ENCODE data around the gene HSD3B7. TPM values are rescaled to one million over a fixed set of nuclear protein-coding genes. Genes with fewer than 3 reads are reported as not detected.

HSD3B7 gene
- total RNA-seq, 2 experiments from 2014 or later = 2.4 to 3.3 TPM

DNA sequence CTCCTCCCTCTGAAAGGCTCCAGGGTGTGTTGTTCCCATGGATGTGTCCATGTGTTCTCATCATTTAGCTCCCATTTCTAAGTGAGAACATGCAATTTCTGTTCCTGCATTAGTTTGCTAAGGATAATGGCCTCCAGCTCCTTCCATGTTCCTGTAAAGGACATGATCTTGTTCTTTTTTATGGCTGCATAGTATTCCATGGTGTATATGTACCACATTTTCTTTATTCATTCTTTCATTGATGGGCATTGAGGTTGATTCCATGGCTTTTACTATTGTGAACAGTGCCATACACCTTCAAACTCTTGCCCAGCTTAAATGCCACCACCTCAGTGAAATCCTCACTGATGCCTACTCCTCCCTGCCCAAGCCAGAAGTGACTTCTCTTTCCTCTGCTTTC is 40.7 kb upstream of the HSD3B7 start:
- no peaks in the 10 kb centered on the region for H4K20me1 ChIP-seq (ENCODE audit: insufficient read depth, low read length)
- H3K9me3 ChIP-seq (ENCODE audit: low read length) = no peaks in the 10 kb centered on the region
- H3K79me2 ChIP-seq (ENCODE audit: insufficient read depth, low read depth, low read length) = no peaks in the 10 kb centered on the region
- ChIA-PET POLR2A (interaction anchor here (0.6 to 1.0 kb wide), 2 partner anchors 10 to 73 kb away, joined by 3 read pairs; no protein-coding TSS in a partner anchor), CTCF (ENCODE audit: unreplicated experiment) (interaction anchor here (0.6 kb wide), 1 partner anchor 21 kb away, joined by 3 read pairs; the partner anchor contains the start of gene FBXL19)
- no peak overlapping the region for H2AFZ ChIP-seq (ENCODE audit: low read length)
- H3K9me2 ChIP-seq (ENCODE audit: insufficient read depth, low read length) = no peaks in the 10 kb centered on the region
- peaks cover 26% of the 10 kb centered on the region for H3K36me3 ChIP-seq (ENCODE audit: insufficient read depth, low read length)
- intact Hi-C loops (cut with micrococcal nuclease; ENCODE audit: unreplicated experiment) = no loop called here
- DNase-seq (ENCODE audit: low spot score) = no peak
- H3K4me3 ChIP-seq (ENCODE audit: low read depth, low read length, poor library complexity, severe bottlenecking) = no peak overlapping the region
- no peak overlapping the region for H3K4me2 ChIP-seq (ENCODE audit: low read length)
- BruUV-seq (replicated peaks) = no TSS peak
- H3K4me1 ChIP-seq (ENCODE audit: insufficient read depth, low read length, poor library complexity, severe bottlenecking) = peaks cover 21% of the 10 kb centered on the region
- H3K27ac ChIP-seq (ENCODE audit: low read depth, low read length, poor library complexity, severe bottlenecking) = no peak overlapping the region
- TF ChIP-seq EZH2phosphoT487 (IDR thresholded peaks at IDR 0.05; ENCODE audit: borderline replicate concordance, low read depth, low read length) = no peak
- TF ChIP-seq, protein P1, sequence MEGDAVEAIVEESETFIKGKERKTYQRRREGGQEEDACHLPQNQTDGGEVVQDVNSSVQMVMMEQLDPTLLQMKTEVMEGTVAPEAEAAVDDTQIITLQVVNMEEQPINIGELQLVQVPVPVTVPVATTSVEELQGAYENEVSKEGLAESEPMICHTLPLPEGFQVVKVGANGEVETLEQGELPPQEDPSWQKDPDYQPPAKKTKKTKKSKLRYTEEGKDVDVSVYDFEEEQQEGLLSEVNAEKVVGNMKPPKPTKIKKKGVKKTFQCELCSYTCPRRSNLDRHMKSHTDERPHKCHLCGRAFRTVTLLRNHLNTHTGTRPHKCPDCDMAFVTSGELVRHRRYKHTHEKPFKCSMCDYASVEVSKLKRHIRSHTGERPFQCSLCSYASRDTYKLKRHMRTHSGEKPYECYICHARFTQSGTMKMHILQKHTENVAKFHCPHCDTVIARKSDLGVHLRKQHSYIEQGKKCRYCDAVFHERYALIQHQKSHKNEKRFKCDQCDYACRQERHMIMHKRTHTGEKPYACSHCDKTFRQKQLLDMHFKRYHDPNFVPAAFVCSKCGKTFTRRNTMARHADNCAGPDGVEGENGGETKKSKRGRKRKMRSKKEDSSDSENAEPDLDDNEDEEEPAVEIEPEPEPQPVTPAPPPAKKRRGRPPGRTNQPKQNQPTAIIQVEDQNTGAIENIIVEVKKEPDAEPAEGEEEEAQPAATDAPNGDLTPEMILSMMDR (conservative IDR thresholded peaks at IDR 0.05; ENCODE audit: low read length) = no peak

DNA sequence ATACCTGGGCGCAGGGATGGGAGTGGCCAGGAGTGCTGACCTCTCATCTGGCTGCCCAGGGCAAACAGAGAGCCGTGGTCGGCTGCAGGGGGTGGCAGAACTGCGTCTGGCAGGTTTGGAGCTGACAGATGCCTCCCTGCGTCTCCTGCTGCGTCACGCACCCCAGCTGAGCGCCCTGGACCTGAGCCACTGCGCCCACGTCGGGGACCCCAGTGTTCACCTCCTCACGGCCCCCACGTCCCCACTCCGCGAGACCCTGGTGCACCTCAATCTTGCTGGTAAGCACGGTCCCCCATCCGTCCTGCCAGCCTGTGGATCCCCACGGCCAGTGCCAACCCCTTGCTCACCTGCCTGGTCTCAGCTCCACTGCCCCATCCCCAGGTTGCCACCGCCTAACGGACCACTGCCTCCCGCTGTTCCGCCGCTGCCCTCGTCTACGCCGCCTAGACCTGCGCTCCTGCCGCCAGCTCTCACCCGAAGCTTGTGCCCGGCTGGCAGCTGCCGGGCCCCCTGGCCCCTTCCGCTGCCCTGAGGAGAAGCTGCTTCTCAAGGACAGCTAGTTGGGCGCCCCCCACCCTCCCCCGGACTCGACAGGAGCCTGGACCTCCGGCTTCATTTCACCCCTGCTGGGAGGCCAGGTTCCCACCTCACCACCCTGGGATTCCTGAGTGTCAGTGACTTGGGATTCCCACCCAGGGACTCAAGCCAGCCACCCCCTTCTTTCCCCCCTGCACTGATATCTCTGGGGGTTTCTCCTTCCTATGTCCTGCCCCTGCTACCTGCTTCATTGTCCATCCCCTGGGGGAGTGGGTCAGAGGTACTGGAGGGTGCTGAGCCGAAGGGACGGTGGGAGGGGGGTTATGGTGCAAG is 38.1 kb upstream of the HSD3B7 start:
- Histone ChIP-seq H3K9me3 (ENCODE audit: low read length) (no peaks in the 10 kb centered on the region), H3K4me1 (ENCODE audit: insufficient read depth, low read length, poor library complexity, severe bottlenecking) (peaks cover 29% of the 10 kb centered on the region), H3K79me2 (ENCODE audit: insufficient read depth, low read depth, low read length) (no peaks in the 10 kb centered on the region), H3K27ac (ENCODE audit: low read depth, low read length, poor library complexity, severe bottlenecking) (no peak overlapping the region), H3K9me2 (ENCODE audit: insufficient read depth, low read length) (no peaks in the 10 kb centered on the region), H3K36me3 (ENCODE audit: insufficient read depth, low read length) (peaks cover 26% of the 10 kb centered on the region), H2AFZ (ENCODE audit: low read length) (no peak overlapping the region), H3K4me3 (ENCODE audit: low read depth, low read length, poor library complexity, severe bottlenecking) (no peak overlapping the region), H3K4me2 (ENCODE audit: low read length) (no peak overlapping the region), H4K20me1 (ENCODE audit: insufficient read depth, low read length) (no peaks in the 10 kb centered on the region)
- BruUV-seq (replicated peaks) = no TSS peak
- DNase-seq (ENCODE audit: low spot score) = no peak
- POLR2A ChIA-PET = interaction anchor here (0.6 kb wide), 1 partner anchor 233 kb away, joined by 3 read pairs; the partner anchor contains the start of gene FUS
- TF ChIP-seq EZH2phosphoT487 (IDR thresholded peaks at IDR 0.05; ENCODE audit: borderline replicate concordance, low read depth, low read length) = no peak
- TF ChIP-seq, protein P1 (conservative IDR thresholded peaks at IDR 0.05; ENCODE audit: low read length) = no peak
- CTCF ChIA-PET (ENCODE audit: unreplicated experiment) = interaction anchor here (0.6 kb wide), 1 partner anchor 179 kb away, joined by 3 read pairs; no protein-coding TSS in a partner anchor
- intact Hi-C loops (cut with micrococcal nuclease; ENCODE audit: unreplicated experiment) = no loop called here

DNA sequence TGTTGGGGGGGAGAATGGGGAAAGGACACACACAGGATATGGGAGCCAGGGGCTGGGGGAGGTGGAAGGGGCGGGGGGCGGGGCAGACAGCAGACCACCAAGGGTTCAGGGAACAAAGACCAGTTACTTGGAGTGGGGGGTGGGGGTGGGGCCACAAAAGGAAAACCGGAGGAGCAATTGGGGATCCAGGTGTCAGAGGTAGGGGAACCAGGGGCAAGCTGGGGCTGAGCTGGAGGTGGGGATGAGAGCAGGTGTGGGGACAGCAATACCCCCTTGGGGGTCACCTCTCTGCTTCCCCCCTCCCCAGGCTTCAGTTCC is 37.5 kb upstream of the HSD3B7 start:
- H3K4me3 ChIP-seq (ENCODE audit: low read depth, low read length, poor library complexity, severe bottlenecking) = no peak overlapping the region
- DNase-seq (ENCODE audit: low spot score) = no peak

More for the DNA sequence above, 37.5 kb upstream of the HSD3B7 start:
- TF ChIP-seq EZH2phosphoT487 (IDR thresholded peaks at IDR 0.05; ENCODE audit: borderline replicate concordance, low read depth, low read length) = no peak
- TF ChIP-seq, protein P1 (conservative IDR thresholded peaks at IDR 0.05; ENCODE audit: low read length) = no peak
- ChIA-PET POLR2A (no interaction called here), CTCF (ENCODE audit: unreplicated experiment) (no interaction called here)
- peaks cover 21% of the 10 kb centered on the region for H3K36me3 ChIP-seq (ENCODE audit: insufficient read depth, low read length)
- H3K9me2 ChIP-seq (ENCODE audit: insufficient read depth, low read length) = no peaks in the 10 kb centered on the region
- no peak overlapping the region for H3K4me2 ChIP-seq (ENCODE audit: low read length)
- H3K4me1 ChIP-seq (ENCODE audit: insufficient read depth, low read length, poor library complexity, severe bottlenecking) = peaks cover 24% of the 10 kb centered on the region
- no peak overlapping the region for H2AFZ ChIP-seq (ENCODE audit: low read length)
- intact Hi-C loops (cut with micrococcal nuclease; ENCODE audit: unreplicated experiment) = no loop called here
- H3K9me3 ChIP-seq (ENCODE audit: low read length) = no peaks in the 10 kb centered on the region
- no peaks in the 10 kb centered on the region for H4K20me1 ChIP-seq (ENCODE audit: insufficient read depth, low read length)
- no peak overlapping the region for H3K27ac ChIP-seq (ENCODE audit: low read depth, low read length, poor library complexity, severe bottlenecking)
- H3K79me2 ChIP-seq (ENCODE audit: insufficient read depth, low read depth, low read length) = no peaks in the 10 kb centered on the region
- no TSS peak for BruUV-seq (replicated peaks)

All from OCI-LY7 (cell line).